Measurements from ENCODE around the gene E2F2. TPM values are rescaled to one million over a fixed set of nuclear protein-coding genes. Genes with fewer than 3 reads are reported as not detected.
A peak's percentile ranks its signal among the peaks of the same experiment; 100 is the strongest.
"Not testable (repeated sequence)": the region's sequence is repeated elsewhere in the genome, so short reads cannot be mapped to it uniquely, and the experiment has no call there.

Gene E2F2
- total RNA-seq, 1 experiment from 2014 or later = 16.3 TPM

DNA sequence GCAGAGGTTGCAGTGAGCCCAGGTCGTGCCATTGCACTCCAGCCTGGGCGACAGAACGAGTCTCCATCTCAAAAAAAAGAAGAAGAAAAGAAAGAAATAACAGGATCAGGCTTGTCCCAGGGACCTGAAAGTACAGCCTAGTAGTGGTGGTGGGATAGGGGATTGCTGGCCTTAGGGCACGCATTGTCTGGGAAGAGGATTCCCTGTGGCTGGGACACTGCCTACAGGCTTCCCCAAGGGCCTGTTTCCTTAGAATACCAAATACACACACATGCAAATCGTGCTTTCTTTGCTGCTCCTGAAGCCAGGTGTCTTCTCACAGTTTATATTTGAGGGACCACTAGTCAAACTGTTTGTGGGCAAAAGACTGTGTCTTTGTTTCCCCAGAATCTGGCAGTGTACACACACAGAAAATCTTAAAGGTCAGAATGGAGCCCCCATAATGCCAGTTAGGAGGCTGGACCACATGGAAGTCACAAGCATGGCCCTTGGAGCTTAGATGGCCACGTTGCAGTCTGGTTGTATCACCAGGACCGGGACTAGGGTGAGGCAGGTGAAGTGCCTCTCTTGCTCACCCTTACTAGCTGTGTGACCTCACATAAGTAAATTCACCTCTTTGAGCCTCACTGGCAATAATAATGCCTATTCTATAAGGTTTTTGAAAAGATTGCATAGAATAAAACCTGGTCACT is 34.4 kb downstream of the E2F2 start:
- ATAC-seq (peak; percentile 49), DNase-seq (ENCODE audit: low read depth, low spot score) (no peak)
- H3K9me3 ChIP-seq (ENCODE audit: control insufficient read depth in 1 of 2, insufficient read depth in 1 of 2, low read depth in 1 of 2, low read length in 2 of 2) = no peaks in the 10 kb centered on the region
- no peaks in the 10 kb centered on the region for H3K79me2 ChIP-seq (ENCODE audit: insufficient read depth, low read length)
- TF ChIP-seq YY1 (IDR thresholded peaks at IDR 0.05; ENCODE audit: extremely low read depth, insufficient replicate concordance, low read depth, low read length) (no peak), CBX3 (IDR thresholded peaks at IDR 0.05; ENCODE audit: low read depth) (no peak), JUND (IDR thresholded peaks at IDR 0.05) (no peak), SRF (IDR thresholded peaks at IDR 0.05; ENCODE audit: low read depth) (no peak), POLR2A (IDR thresholded peaks at IDR 0.05; ENCODE audit: borderline replicate concordance, extremely low read depth, insufficient read depth, insufficient read length) (no peak), EZH2 (IDR thresholded peaks at IDR 0.05) (no peak), ZFX (IDR thresholded peaks at IDR 0.05) (no peak), ELF1 (IDR thresholded peaks at IDR 0.05; ENCODE audit: borderline replicate concordance, low read depth) (no peak), EGR1 (IDR thresholded peaks at IDR 0.05; ENCODE audit: low read depth) (no peak)
- TF ChIP-seq, protein P1, sequence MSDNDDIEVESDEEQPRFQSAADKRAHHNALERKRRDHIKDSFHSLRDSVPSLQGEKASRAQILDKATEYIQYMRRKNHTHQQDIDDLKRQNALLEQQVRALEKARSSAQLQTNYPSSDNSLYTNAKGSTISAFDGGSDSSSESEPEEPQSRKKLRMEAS (IDR thresholded peaks at IDR 0.05) = no peak
- no peak overlapping the region for H2AFZ ChIP-seq (ENCODE audit: low read depth, low read length, poor library complexity, severe bottlenecking)
- H3K4me1 ChIP-seq (ENCODE audit: control insufficient read depth in 1 of 2, insufficient read depth in 2 of 2, low read length in 2 of 2) = peaks cover 0 to 3% of the 10 kb centered on the region in 2 experiments; a peak in 1 of 4 replicates
- no peak overlapping the region for H3K4me2 ChIP-seq (ENCODE audit: low read length)
- no peaks in the 10 kb centered on the region for H3K36me3 ChIP-seq (ENCODE audit: control insufficient read depth in 1 of 2, insufficient read depth in 2 of 2, low read length in 2 of 2)
- BruUV-seq (replicated peaks) = no TSS peak
- ChIA-PET POLR2A (interaction anchor here (0.9 to 1.4 kb wide), 9 partner anchors 8 to 152 kb away, joined by 3 to 9 read pairs (median 4); partner anchors contain the start of genes ASAP3 and E2F2), RAD21 (ENCODE audit: low non-redundant PET in 1 of 2, low total read pairs in 2 of 2, uncharacterized antibody in 2 of 2, unreplicated experiment in 2 of 2) (interaction anchor here (0.5 to 2.3 kb wide), 9 partner anchors 12 to 140 kb away, joined by 3 to 31 read pairs (median 5); no protein-coding TSS in a partner anchor), CTCF (interaction anchor here (0.7 to 4.9 kb wide), 30 partner anchors 8 to 420 kb away, joined by 3 to 114 read pairs (median 6); partner anchors contain the start of genes ASAP3, E2F2, HNRNPR and RPL11)
- no peaks in the 10 kb centered on the region for H4K20me1 ChIP-seq (ENCODE audit: insufficient read depth)
- H3K9me2 ChIP-seq (ENCODE audit: insufficient read depth) = no peaks in the 10 kb centered on the region
- no peaks in the 10 kb centered on the region for H3K27me3 ChIP-seq (ENCODE audit: insufficient read depth, low read length)
- no peak overlapping the region for H3K4me3 ChIP-seq (replicated peaks in 1 of 2; ENCODE audit: low read depth in 1 of 2, low read length in 2 of 2)
- intact Hi-C loops (cut with micrococcal nuclease) = loop anchor here (1.0 kb wide), 1 partner anchor 44 kb away; no protein-coding TSS in a partner anchor
- H3K9ac ChIP-seq (ENCODE audit: low read length) = no peak overlapping the region
- 0 out of 2 replicates have a peak overlapping the region, but pooled peaks have one; percentile 10 for H3K27ac ChIP-seq (ENCODE audit: low read depth, low read length)

DNA sequence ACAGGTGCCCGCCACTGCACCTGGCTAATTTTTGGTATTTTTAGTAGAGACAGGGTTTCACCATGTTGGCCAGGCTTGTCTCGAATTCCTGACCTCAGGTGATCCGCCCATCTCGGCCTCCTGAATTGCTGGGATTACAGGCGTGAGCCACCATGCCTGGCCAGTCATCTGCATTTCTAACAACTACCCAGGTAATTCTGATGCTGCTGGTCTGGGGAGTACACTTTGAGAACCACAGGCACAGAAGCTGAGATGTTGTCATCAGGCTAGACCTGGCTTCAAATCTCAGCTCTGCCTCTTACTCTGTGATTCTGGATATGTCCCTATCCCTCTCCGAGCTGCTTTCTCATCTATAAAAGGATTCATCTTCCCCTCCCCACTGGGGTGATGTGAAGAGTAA is 36.2 kb downstream of the E2F2 start:
- RAD21 ChIA-PET (ENCODE audit: low non-redundant PET in 1 of 2, low total read pairs in 2 of 2, uncharacterized antibody in 2 of 2, unreplicated experiment in 2 of 2); ATAC-seq; H3K27me3 ChIP-seq (ENCODE audit: insufficient read depth, low read length); H4K20me1 ChIP-seq (ENCODE audit: insufficient read depth); H3K4me2 ChIP-seq (ENCODE audit: low read length); H3K79me2 ChIP-seq (ENCODE audit: insufficient read depth, low read length); BruUV-seq (replicated peaks); H3K36me3 ChIP-seq (ENCODE audit: control insufficient read depth in 1 of 2, insufficient read depth in 2 of 2, low read length in 2 of 2); H3K9me2 ChIP-seq (ENCODE audit: insufficient read depth); H3K9me3 ChIP-seq (ENCODE audit: control insufficient read depth in 1 of 2, insufficient read depth in 1 of 2, low read depth in 1 of 2, low read length in 2 of 2); H3K4me1 ChIP-seq (ENCODE audit: control insufficient read depth in 1 of 2, insufficient read depth in 2 of 2, low read length in 2 of 2); H2AFZ ChIP-seq (ENCODE audit: low read depth, low read length, poor library complexity, severe bottlenecking); POLR2A ChIA-PET; intact Hi-C loops (cut with micrococcal nuclease); H3K4me3 ChIP-seq (replicated peaks in 1 of 2; ENCODE audit: low read depth in 1 of 2, low read length in 2 of 2); DNase-seq (ENCODE audit: low read depth, low spot score); H3K9ac ChIP-seq (ENCODE audit: low read length); H3K27ac ChIP-seq (ENCODE audit: low read depth, low read length): not testable (repeated sequence)
- CTCF ChIA-PET = interaction anchor here (1.2 kb wide), 1 partner anchor 142 kb away, joined by 4 read pairs; no protein-coding TSS in a partner anchor

DNA sequence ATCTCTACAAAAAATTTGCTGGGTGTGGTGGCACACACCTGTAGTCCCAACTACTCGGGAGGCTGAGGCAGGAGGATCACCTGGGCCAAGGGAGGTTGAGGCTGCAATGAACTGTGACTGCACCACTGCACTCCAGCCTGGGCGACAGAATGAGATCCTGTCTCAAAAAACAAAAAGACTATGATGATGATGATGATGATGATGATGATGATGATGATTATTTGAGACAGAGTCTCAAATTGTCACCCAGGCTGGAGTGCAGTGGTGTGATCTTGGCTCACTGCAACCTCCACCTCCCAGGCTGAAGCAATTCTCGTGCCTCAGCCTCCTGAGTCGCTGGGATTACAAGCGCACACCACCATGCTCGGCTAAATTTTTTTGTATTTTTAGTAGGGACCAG is 38.3 kb downstream of the E2F2 start:
- BruUV-seq (replicated peaks); POLR2A ChIA-PET: not testable (repeated sequence)

More for the DNA sequence above, 38.3 kb downstream of the E2F2 start:
- CTCF ChIA-PET; H3K9ac ChIP-seq (ENCODE audit: low read length); H3K27ac ChIP-seq (ENCODE audit: low read depth, low read length); H3K27me3 ChIP-seq (ENCODE audit: insufficient read depth, low read length); H3K79me2 ChIP-seq (ENCODE audit: insufficient read depth, low read length); H3K36me3 ChIP-seq (ENCODE audit: control insufficient read depth in 1 of 2, insufficient read depth in 2 of 2, low read length in 2 of 2); H3K4me2 ChIP-seq (ENCODE audit: low read length); H3K4me1 ChIP-seq (ENCODE audit: control insufficient read depth in 1 of 2, insufficient read depth in 2 of 2, low read length in 2 of 2); RAD21 ChIA-PET (ENCODE audit: low non-redundant PET in 1 of 2, low total read pairs in 2 of 2, uncharacterized antibody in 2 of 2, unreplicated experiment in 2 of 2); H3K4me3 ChIP-seq (replicated peaks in 1 of 2; ENCODE audit: low read depth in 1 of 2, low read length in 2 of 2); intact Hi-C loops (cut with micrococcal nuclease); DNase-seq (ENCODE audit: low read depth, low spot score); H4K20me1 ChIP-seq (ENCODE audit: insufficient read depth); H2AFZ ChIP-seq (ENCODE audit: low read depth, low read length, poor library complexity, severe bottlenecking); ATAC-seq; H3K9me2 ChIP-seq (ENCODE audit: insufficient read depth); H3K9me3 ChIP-seq (ENCODE audit: control insufficient read depth in 1 of 2, insufficient read depth in 1 of 2, low read depth in 1 of 2, low read length in 2 of 2): not testable (repeated sequence)

Data from HCT116 (cell line).